Measurements from ENCODE around the gene ZNF273. TPM values are rescaled to one million over a fixed set of nuclear protein-coding genes. Genes with fewer than 3 reads are reported as not detected.
A peak's percentile ranks its signal among the peaks of the same experiment; 100 is the strongest.
"Not testable (repeated sequence)": the region's sequence is repeated elsewhere in the genome, so short reads cannot be mapped to it uniquely, and the experiment has no call there.

ZNF273 gene
- total RNA-seq, 1 donor from 2014 or later: 1.7 TPM

DNA sequence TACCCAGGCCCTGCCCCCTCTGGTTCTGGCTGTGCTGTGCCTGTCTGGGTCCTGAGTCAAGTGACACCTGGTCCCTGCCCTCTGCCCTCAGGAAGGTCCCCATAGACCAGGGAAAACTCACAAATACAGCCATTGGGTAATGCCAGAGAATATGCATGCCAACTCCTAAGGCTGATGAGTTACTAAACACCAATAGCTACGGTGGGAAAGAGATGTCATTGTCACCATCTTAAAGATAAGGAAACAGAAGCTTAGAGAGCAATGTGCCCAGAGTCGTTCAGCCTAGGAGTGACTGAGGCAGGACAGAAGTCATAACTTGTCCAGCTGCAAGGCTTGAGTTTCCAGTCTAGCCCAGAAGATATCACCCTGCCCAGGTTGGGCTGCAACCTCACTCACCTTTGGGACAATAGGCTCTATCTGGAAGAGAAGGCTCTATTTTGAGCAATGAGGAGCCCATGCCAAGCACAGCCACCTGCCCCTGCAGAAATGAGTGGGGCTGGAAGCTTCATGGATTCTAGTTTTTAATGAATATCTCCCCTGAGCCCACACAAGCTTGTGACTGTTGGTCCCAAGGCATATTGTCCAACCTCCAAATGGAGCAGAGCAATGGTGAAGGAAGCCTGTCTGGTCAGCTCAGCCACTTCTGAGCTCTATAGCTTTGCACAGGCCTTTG lies 42.6 kb downstream of the ZNF273 start:
- no peak for TF ChIP-seq CTCF (IDR thresholded peaks at IDR 0.05)
- intact Hi-C loops (cut with DNase I): no loop called here

DNA sequence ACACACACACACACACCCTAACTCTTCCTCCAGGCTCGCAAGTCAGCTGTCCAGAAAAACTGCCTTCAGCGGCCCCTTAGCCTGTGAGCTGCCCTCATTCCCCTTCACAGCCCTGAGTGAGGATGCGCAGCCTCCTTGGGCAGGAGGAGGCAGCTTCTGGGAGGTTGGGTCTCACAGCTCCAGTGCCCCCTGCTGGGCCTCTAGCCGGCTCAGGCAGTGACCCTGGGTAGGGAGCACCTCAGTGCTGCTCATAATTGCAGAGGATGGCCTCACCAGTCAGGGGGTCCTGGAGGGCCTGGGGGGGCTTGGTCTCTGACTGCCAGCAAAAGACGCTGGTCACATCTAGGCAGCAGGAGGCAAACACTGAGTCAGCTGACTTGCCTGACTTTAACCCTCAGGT lies 43.7 kb downstream of the ZNF273 start:
- intact Hi-C loops (cut with DNase I): no loop called here
- Histone ChIP-seq H3K4me1 (peaks cover 0 to 9% of the 10 kb centered on the region in 2 donors), H3K27me3 (no peaks in the 10 kb centered on the region), H3K9me3 (no peaks in the 10 kb centered on the region), H3K4me3 (peak overlapping the region; percentile 51 to 66), H3K27ac (no peak overlapping the region), H3K36me3 (no peaks in the 10 kb centered on the region)
- no peak for TF ChIP-seq CTCF (IDR thresholded peaks at IDR 0.05)
- no peak for DNase-seq (ENCODE audit: low spot score in 2 of 2)

More for the DNA sequence above, 42.6 kb downstream of the ZNF273 start:
- DNase-seq (ENCODE audit: low spot score in 2 of 2): no peak
- H3K4me1 ChIP-seq: peaks cover 0 to 9% of the 10 kb centered on the region in 2 donors
- H3K27me3 ChIP-seq: no peaks in the 10 kb centered on the region
- no peaks in the 10 kb centered on the region for H3K36me3 ChIP-seq
- H3K27ac ChIP-seq: no peak overlapping the region
- no peaks in the 10 kb centered on the region for H3K9me3 ChIP-seq
- H3K4me3 ChIP-seq: no peak overlapping the region

GRCh38 chr7:64947252-64948000 lies 44.4 kb downstream of the ZNF273 start:
- Histone ChIP-seq H3K4me1 (peaks cover 0 to 9% of the 10 kb centered on the region in 2 donors), H3K27ac (no peak overlapping the region), H3K36me3 (no peaks in the 10 kb centered on the region), H3K4me3 (peak overlapping the region; percentile 51 to 66), H3K9me3 (no peaks in the 10 kb centered on the region), H3K27me3 (no peaks in the 10 kb centered on the region)
- TF ChIP-seq CTCF (IDR thresholded peaks at IDR 0.05): no peak
- intact Hi-C loops (cut with DNase I): no loop called here
- no peak for DNase-seq (ENCODE audit: low spot score in 2 of 2)

GRCh38 chr7:64948774-64949173 lies 45.7 kb downstream of the ZNF273 start:
- H3K9me3 ChIP-seq; H3K4me3 ChIP-seq; H3K36me3 ChIP-seq; H3K27ac ChIP-seq; intact Hi-C loops (cut with DNase I); DNase-seq (ENCODE audit: low spot score in 2 of 2); H3K27me3 ChIP-seq; H3K4me1 ChIP-seq: not testable (repeated sequence)

DNA sequence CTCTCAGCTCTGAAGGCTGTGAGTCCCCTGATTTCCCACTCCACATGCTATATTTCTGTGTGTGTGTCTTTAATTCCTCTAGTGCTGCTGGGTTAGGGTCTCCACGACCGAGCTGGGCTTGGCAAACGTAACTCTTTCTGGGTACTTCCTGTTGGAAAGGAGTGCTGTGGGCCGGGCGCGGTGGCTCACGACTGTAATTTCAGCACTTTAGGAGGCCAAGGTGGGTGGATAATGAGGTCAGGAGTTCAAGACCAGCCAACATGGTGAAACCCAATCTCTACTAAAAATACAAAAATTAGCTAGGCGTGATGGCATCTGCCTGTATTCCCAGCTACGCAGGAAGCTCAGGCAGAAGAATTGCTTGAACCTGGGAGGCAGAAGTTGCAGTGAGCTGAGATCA lies 47.6 kb downstream of the ZNF273 start:
- not testable (repeated sequence) for H3K4me3 ChIP-seq; H3K4me1 ChIP-seq; H3K36me3 ChIP-seq; H3K27me3 ChIP-seq; H3K9me3 ChIP-seq; DNase-seq (ENCODE audit: low spot score in 2 of 2)
- peak overlapping the region in 1 of 2 donors; percentile 29 for H3K27ac ChIP-seq
- intact Hi-C loops (cut with DNase I): loop anchor here (10.0 kb wide), 1 partner anchor 424 kb away; the partner anchor contains the start of gene ZNF92

GRCh38 chr7:64951250-64951848 lies 48.3 kb downstream of the ZNF273 start:
- intact Hi-C loops (cut with DNase I): loop anchor here (10.0 kb wide), 1 partner anchor 423 kb away; the partner anchor contains the start of gene ZNF92
- TF ChIP-seq CTCF (IDR thresholded peaks at IDR 0.05): peak; percentile 71 to 90 (median 77)
- Histone ChIP-seq H3K27me3 (no peaks in the 10 kb centered on the region), H3K27ac (peak overlapping the region in 1 of 2 donors; percentile 29), H3K9me3 (no peaks in the 10 kb centered on the region), H3K4me1 (peaks cover 0 to 9% of the 10 kb centered on the region in 2 donors), H3K36me3 (no peaks in the 10 kb centered on the region), H3K4me3 (no peak overlapping the region)
- no peak for DNase-seq (ENCODE audit: low spot score in 2 of 2)

Measured in ascending aorta (tissue), 2 donors.